IMR-90 (cell line): ENCODE results near the gene ASB3. TPM values are rescaled to one million over a fixed set of nuclear protein-coding genes. Genes with fewer than 3 reads are reported as not detected.

ENCODE experiments used
- ATAC-seq: fragments of 200-7000 bp; cut with Tn5 transposase; 2 replicates; pipeline ENCODE4 v1.9.1; 2020; ENCODE audit warnings: low read depth, mild to moderate bottlenecking, moderate library complexity
- BruUV-seq: library from RNA; stranded (reverse); fragments of 400-500 nt; replicated peaks from 2 replicates; lab custom pipeline; 2021; lab: Mats Ljungman, UMichigan
- CTCF ChIA-PET: fragments of 300-600 bp; formaldehyde crosslinking; extraction: SDS; loops from one replicate; lab custom pipeline; 2021; ENCODE audit warnings: antibody characterized with exemption; lab: Yijun Ruan, JAX
- POLR2A ChIA-PET: fragments of 300-600 bp; sonication (Branson Sonifier 250); formaldehyde crosslinking; loops from one replicate; lab custom pipeline; 2022; ENCODE audit warnings: antibody characterized with exemption; ENCODE audit not compliant: unreplicated experiment; lab: Charles Lee
- DNase-seq: peaks from one replicate; pipeline ENCODE4 v3.0.0; 2013
- H2AFZ ChIP-seq: replicated peaks from 2 replicates; pipeline ENCODE3; 2013; ENCODE audit warnings: low read length, mild to moderate bottlenecking; ENCODE audit not compliant: poor library complexity
- H2AK5ac ChIP-seq: 2 replicates; pipeline ENCODE4 v1.6.1; 2013; ENCODE audit warnings: low read depth, low read length, inconsistent platforms
- H2AK9ac ChIP-seq: replicated peaks from 2 replicates; pipeline ENCODE3; 2013; ENCODE audit warnings: mild to moderate bottlenecking, low read depth, low read length, moderate library complexity; ENCODE audit not compliant: poor library complexity
- H2BK120ac ChIP-seq: 2 replicates; pipeline ENCODE4 v1.6.1; 2013; ENCODE audit warnings: low read depth, low read length, inconsistent platforms
- H2BK15ac ChIP-seq: 3 replicates; pipeline ENCODE4 v1.6.1; 2013; ENCODE audit warnings: low read depth, low read length, inconsistent platforms
- H2BK20ac ChIP-seq: 2 replicates; pipeline ENCODE4 v1.6.1; 2013; ENCODE audit warnings: low read depth, mild to moderate bottlenecking, inconsistent platforms, low read length, moderate library complexity
- H2BK5ac ChIP-seq: 2 replicates; pipeline ENCODE4 v1.6.1; 2013; ENCODE audit warnings: mild to moderate bottlenecking, low read depth, low read length, inconsistent platforms; ENCODE audit not compliant: poor library complexity, severe bottlenecking
- H3K14ac ChIP-seq: replicated peaks from 2 replicates; pipeline ENCODE4 v1.6.1; 2013; ENCODE audit warnings: low read depth, low read length, inconsistent platforms
- H3K18ac ChIP-seq: 2 replicates; pipeline ENCODE4 v1.6.1; 2013; ENCODE audit warnings: low read depth, low read length, control low read depth
- H3K23ac ChIP-seq: 2 replicates; pipeline ENCODE4 v1.6.1; 2013; ENCODE audit warnings: low read depth, low read length, inconsistent platforms
- H3K27ac ChIP-seq: 2 replicates; pipeline ENCODE4 v1.5.1; 2013; ENCODE audit warnings: mild to moderate bottlenecking, control low read depth, low read length; ENCODE audit not compliant: insufficient read depth
- H3K27me3 ChIP-seq: 2 replicates; pipeline ENCODE4 v1.6.1; 2013; ENCODE audit warnings: low read length; ENCODE audit not compliant: control insufficient read depth, insufficient read depth
- H3K36me3 ChIP-seq: 2 replicates; pipeline ENCODE4 v1.6.1; 2013; ENCODE audit warnings: low read length, mixed read lengths; ENCODE audit not compliant: control insufficient read depth, insufficient read depth
- H3K4ac ChIP-seq: 2 replicates; pipeline ENCODE4 v1.6.1; 2013; ENCODE audit warnings: low read depth, low read length, inconsistent platforms
- H3K4me1 ChIP-seq: 2 replicates; pipeline ENCODE4 v1.6.1; 2013; ENCODE audit warnings: low read length, mixed read lengths; ENCODE audit not compliant: control insufficient read depth, insufficient read depth
- H3K4me2 ChIP-seq: 2 replicates; pipeline ENCODE4 v1.6.1; 2013; ENCODE audit warnings: low read depth, mild to moderate bottlenecking, control low read depth, low read length, moderate library complexity
- H3K4me3 ChIP-seq: 2 replicates; pipeline ENCODE4 v1.5.1; 2013; ENCODE audit warnings: low read depth, mild to moderate bottlenecking, control low read depth, low read length, moderate library complexity; ENCODE audit not compliant: insufficient read depth
- H3K56ac ChIP-seq: 2 replicates; pipeline ENCODE4 v1.6.1; 2013; ENCODE audit warnings: low read length, inconsistent platforms; ENCODE audit not compliant: insufficient read depth; ENCODE audit errors: extremely low read depth
- H3K79me1 ChIP-seq, 2 experiments: 2 replicates each; pipeline ENCODE4 v1.6.1; 2013; ENCODE audit warnings: low read length in 2 of 2, inconsistent platforms in 1 of 2, low read depth in 1 of 2
- H3K9ac ChIP-seq: 2 replicates; pipeline ENCODE4 v1.6.1; 2013; ENCODE audit warnings: low read depth, low read length, control low read depth
- H3K9me1 ChIP-seq: 2 replicates; pipeline ENCODE4 v1.6.1; 2013; ENCODE audit warnings: low read length, inconsistent platforms; ENCODE audit not compliant: insufficient read depth
- H3K9me3 ChIP-seq: 2 replicates; pipeline ENCODE4 v1.6.1; 2013; ENCODE audit warnings: low read length; ENCODE audit not compliant: control insufficient read depth, insufficient read depth
- H4K20me1 ChIP-seq: 2 replicates; pipeline ENCODE4 v1.6.1; 2013; ENCODE audit warnings: low read length, inconsistent platforms; ENCODE audit not compliant: insufficient read depth
- H4K5ac ChIP-seq: 2 replicates; pipeline ENCODE4 v1.6.1; 2013; ENCODE audit warnings: mild to moderate bottlenecking, low read depth, low read length, control low read depth
- H4K8ac ChIP-seq, 2 experiments: 2 replicates each; pipeline ENCODE4 v1.6.1; 2013; ENCODE audit warnings: low read depth in 2 of 2, low read length in 2 of 2, control low read depth in 1 of 2, inconsistent platforms in 1 of 2
- H4K91ac ChIP-seq: 2 replicates; pipeline ENCODE4 v1.6.1; 2013; ENCODE audit warnings: low read depth, low read length, inconsistent platforms; ENCODE audit not compliant: insufficient read depth
- BHLHE40 ChIP-seq: fragments of 150-350 bp; IDR thresholded peaks from 2 replicates; pipeline ENCODE4 v1.6.1; 2016; ENCODE audit warnings: mild to moderate bottlenecking, low read depth, low read length
- CEBPB ChIP-seq: IDR thresholded peaks from 2 replicates; pipeline ENCODE4 v1.6.1; 2012; ENCODE audit warnings: low read depth, low read length, improper control_type of control experiment
- CHD1 ChIP-seq: IDR thresholded peaks from 2 replicates; pipeline ENCODE4 v1.6.1; 2012; ENCODE audit warnings: low read depth, low read length, improper control_type of control experiment
- CTCF ChIP-seq: conservative IDR thresholded peaks from 2 replicates; pipeline ENCODE4 v1.5.1; 2012; ENCODE audit warnings: mild to moderate bottlenecking, low read depth, low read length, improper control_type of control experiment
- FOS ChIP-seq: fragments of 150-350 bp; IDR thresholded peaks from 2 replicates; pipeline ENCODE4 v1.6.1; 2016; ENCODE audit warnings: low read depth, low read length
- MAFK ChIP-seq: IDR thresholded peaks from 2 replicates; pipeline ENCODE4 v1.6.1; 2012; ENCODE audit warnings: low read depth, low read length, improper control_type of control experiment
- MAZ ChIP-seq: IDR thresholded peaks from 2 replicates; pipeline ENCODE4 v1.6.1; 2012; ENCODE audit warnings: low read depth, mild to moderate bottlenecking, low read length, improper control_type of control experiment, moderate library complexity, borderline replicate concordance
- MXI1 ChIP-seq: IDR thresholded peaks from 2 replicates; pipeline ENCODE4 v1.6.1; 2012; ENCODE audit warnings: low read depth, mild to moderate bottlenecking, low read length, moderate library complexity, borderline replicate concordance
- NFE2L2 ChIP-seq: fragments of 150-350 bp; IDR thresholded peaks from 2 replicates; pipeline ENCODE4 v1.6.1; 2016; ENCODE audit warnings: low read depth, mild to moderate bottlenecking, low read length
- POLR2A ChIP-seq: IDR thresholded peaks from 2 replicates; pipeline ENCODE4 v1.6.1; 2012; ENCODE audit warnings: mild to moderate bottlenecking, low read depth, low read length
- RAD21 ChIP-seq: IDR thresholded peaks from 2 replicates; pipeline ENCODE4 v1.6.1; 2012; ENCODE audit warnings: low read length, improper control_type of control experiment
- RCOR1 ChIP-seq: IDR thresholded peaks from 2 replicates; pipeline ENCODE4 v1.6.1; 2012; ENCODE audit warnings: mild to moderate bottlenecking, low read length, improper control_type of control experiment; ENCODE audit not compliant: insufficient replicate concordance
- RFX5 ChIP-seq: IDR thresholded peaks from 2 replicates; pipeline ENCODE4 v1.8.0; 2012; ENCODE audit warnings: low read depth, mild to moderate bottlenecking, low read length, moderate library complexity
- SMC3 ChIP-seq: fragments of 150-350 bp; IDR thresholded peaks from 2 replicates; pipeline ENCODE4 v1.6.1; 2016; ENCODE audit warnings: low read depth, mild to moderate bottlenecking, antibody characterized with exemption, low read length, moderate library complexity
- USF2 ChIP-seq: fragments of 150-350 bp; IDR thresholded peaks from 2 replicates; pipeline ENCODE4 v1.6.1; 2017; ENCODE audit warnings: mild to moderate bottlenecking, antibody characterized with exemption, low read length, low read depth
- WGBS, 2 experiments: methylation state at CpG; one replicate each; pipeline versions ENCODE4 v1.1.5 to v1.1.7; 2013; ENCODE audit warnings: missing lambda C conversion rate in 2 of 2; ENCODE audit not compliant: insufficient read length in 1 of 2; ENCODE audit errors: extremely low coverage in 2 of 2; 5-methylcytosine and 5-hydroxymethylcytosine counted together
- dilution Hi-C: fragments of 300-500 bp; cut with HindIII; formaldehyde crosslinking; loops from one replicate; pipeline ENCODE4 v1.14.3; 2018; ENCODE audit warnings: low sequenced_read_pairs; ENCODE audit not compliant: unreplicated experiment
- in situ Hi-C: fragments of 300-500 bp; cut with MboI; formaldehyde crosslinking; loops from 3 replicates; pipeline ENCODE4 v1.14.3; 2019; ENCODE audit warnings: low sequenced_read_pairs, inconsistent platforms, mixed read lengths
- intact Hi-C: fragments of 100-400 bp; cut with micrococcal nuclease; formaldehyde crosslinking; loops from 2 replicates; pipeline ENCODE4 v1.10.0; 2022
- polyA plus RNA-seq, 3 experiments: library from polyadenylated mRNA; depleted of rRNA; stranded (reverse); fragments of >200 nt; gene quantifications; 2 replicates each; pipeline ENCODE4 v1.2.3, GENCODE V29; 2012; ENCODE audit warnings: low replicate concordance in 1 of 3
- total RNA-seq: library from RNA; depleted of rRNA; stranded (reverse); fragments of >200 nt; gene quantifications from 2 replicates; pipeline ENCODE4 v1.2.3, GENCODE V29; 2012
- TF ChIP-seq, protein P1 (sequence below): fragments of 150-350 bp; IDR thresholded peaks from 2 replicates; pipeline ENCODE4 v1.6.1; 2016; ENCODE audit warnings: low read depth, mild to moderate bottlenecking, low read length, moderate library complexity, borderline replicate concordance

Gene ASB3
- total and polyA plus RNA-seq, 2 of the 4 experiments (the other 2 are of a cell fraction): 19.2 to 36.2 TPM

- Histone ChIP-seq H3K4me2 (no peak overlapping the region), H2BK20ac (no peak overlapping the region), H2BK120ac (no peak overlapping the region), H2BK5ac (no peak overlapping the region), H3K36me3 (no peaks in the 10 kb centered on the region; the same call in 1 of the 2 replicates), H3K4me3 (no peak overlapping the region), H3K4me1 (no peaks in the 10 kb centered on the region), H3K18ac (no peak overlapping the region), H3K27ac (no peak overlapping the region), H3K14ac (no peak overlapping the region), H3K9me1 (no peaks in the 10 kb centered on the region; the same call in 1 of the 2 replicates), H3K27me3 (no peaks in the 10 kb centered on the region), H3K9me3 (no peaks in the 10 kb centered on the region), H2AK9ac (no peak overlapping the region), H4K20me1 (no peaks in the 10 kb centered on the region), H2AFZ (no peak overlapping the region), H3K79me1 (peaks cover 11 to 52% of the 10 kb centered on the region in 2 experiments), H4K8ac (no peak overlapping the region), H3K9ac (no peak overlapping the region), H3K56ac (no peak overlapping the region), H4K5ac (no peak overlapping the region), H2BK15ac (no peak overlapping the region), H3K4ac (no peak overlapping the region), H4K91ac (no peak overlapping the region), H3K23ac (no peak overlapping the region), H2AK5ac (no peak overlapping the region)
- WGBS, 2 experiments: 88% methylated on average over 8 of the region's 15 CpGs; no CpG with 5 or more reads in 1 of the 2 experiments
- intact Hi-C loops (no loop called here), dilution Hi-C loops (no loop called here), in situ Hi-C loops (no loop called here)
- CTCF ChIA-PET: no interaction called here
- DNase-seq: no peak
- POLR2A ChIA-PET: no interaction called here
- no peak for TF ChIP-seq BHLHE40
- no peak for TF ChIP-seq MAZ
- no peak for TF ChIP-seq NFE2L2
- TF ChIP-seq RCOR1: no peak
- no peak for TF ChIP-seq USF2
- TF ChIP-seq CTCF: no peak
- no peak for TF ChIP-seq FOS
- no peak for TF ChIP-seq CEBPB
- TF ChIP-seq, protein P1, sequence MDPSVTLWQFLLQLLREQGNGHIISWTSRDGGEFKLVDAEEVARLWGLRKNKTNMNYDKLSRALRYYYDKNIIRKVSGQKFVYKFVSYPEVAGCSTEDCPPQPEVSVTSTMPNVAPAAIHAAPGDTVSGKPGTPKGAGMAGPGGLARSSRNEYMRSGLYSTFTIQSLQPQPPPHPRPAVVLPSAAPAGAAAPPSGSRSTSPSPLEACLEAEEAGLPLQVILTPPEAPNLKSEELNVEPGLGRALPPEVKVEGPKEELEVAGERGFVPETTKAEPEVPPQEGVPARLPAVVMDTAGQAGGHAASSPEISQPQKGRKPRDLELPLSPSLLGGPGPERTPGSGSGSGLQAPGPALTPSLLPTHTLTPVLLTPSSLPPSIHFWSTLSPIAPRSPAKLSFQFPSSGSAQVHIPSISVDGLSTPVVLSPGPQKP: no peak
- no peak for TF ChIP-seq CHD1
- TF ChIP-seq SMC3: no peak
- no peak for TF ChIP-seq RFX5
- no peak for TF ChIP-seq MXI1
- TF ChIP-seq RAD21: no peak
- TF ChIP-seq POLR2A: no peak
- TF ChIP-seq MAFK: no peak
- no peak for ATAC-seq
- no TSS peak for BruUV-seq
These were observed 17.3 kb downstream of the ASB3 start for GRCh38 chr2:53769318-53769945.
